Smooth muscle cell of the umbilical artery (primary cell): Measurements from ENCODE around the gene ALDH1A2. TPM values are rescaled to one million over a fixed set of nuclear protein-coding genes. Genes with fewer than 3 reads are reported as not detected.

Experiments
- total RNA-seq: library from RNA; depleted of rRNA; stranded (reverse); fragments of >200 nt; gene quantifications from 2 replicates; pipeline ENCODE4 v1.2.3, GENCODE V29; 2014

The ALDH1A2 gene
- 0.30 TPM in 1 of 2 replicates, not detected in the other for total RNA-seq

DNA sequence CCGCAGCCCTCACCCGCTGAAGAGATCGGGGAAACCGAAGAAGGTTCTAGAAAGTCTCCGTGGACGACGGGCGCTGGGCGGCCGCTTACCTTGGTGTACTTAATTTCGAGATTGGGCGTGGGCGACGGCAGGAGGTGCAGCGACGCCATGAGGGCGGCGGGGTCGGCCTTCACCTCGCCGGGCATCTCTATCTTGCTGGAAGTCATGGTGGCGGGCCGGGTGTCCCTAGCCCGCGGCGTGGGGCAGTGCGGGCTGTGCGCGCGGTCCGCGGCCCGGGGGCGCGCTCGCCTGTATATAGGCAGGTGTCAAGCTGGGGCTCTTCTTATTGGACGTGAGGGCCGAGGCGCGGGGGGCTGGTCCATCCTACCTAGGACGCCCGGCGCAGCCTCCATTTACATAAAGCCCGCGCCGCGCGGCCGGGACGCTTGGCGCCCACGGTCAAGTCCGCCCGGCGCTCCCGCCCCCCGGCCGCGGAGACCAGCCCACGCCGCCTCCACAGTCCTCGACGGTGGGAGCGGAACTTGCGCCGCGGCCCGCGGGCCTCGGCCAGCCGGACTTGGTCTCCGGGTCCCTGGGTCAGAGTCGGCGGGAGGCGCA is at the start of gene ALDH1A2:
Gene ALDH1A2, minus strand, starts transcription at position 267 of the 597 bp plus-strand sequence. Its CDS starts 61 bp downstream, at position 206.

Other genes with a start within 250 kb of the ALDH1A2 start
- not detected in 2 replicates for gene AQP9, start 72.7 kb upstream of the ALDH1A2 start, total RNA-seq